Measurements from ENCODE around the gene CDH18. TPM values are rescaled to one million over a fixed set of nuclear protein-coding genes. Genes with fewer than 3 reads are reported as not detected.

Gene CDH18
- total RNA-seq, 1 experiment from 2014 or later = 0.86 TPM

GRCh38 chr5:19986806-19987205, 1.2 kb downstream of the CDH18 start:
- Histone ChIP-seq H3K9me3 (no peaks in the 10 kb centered on the region), H3K4me3 (ENCODE audit: low read depth, low read length) (no peak overlapping the region), H3K4me1 (no peaks in the 10 kb centered on the region), H3K27me3 (replicated peaks; ENCODE audit: control insufficient read depth, insufficient read depth, low read length) (no peaks in the 10 kb centered on the region), H3K36me3 (ENCODE audit: control insufficient read depth, insufficient read depth, low read length) (no peaks in the 10 kb centered on the region)
- H3K4me3 Mint-ChIP-seq (ENCODE audit: unreplicated experiment) = no peak overlapping the region
- POLR2A ChIA-PET = no interaction called here
- no TSS peak for BruUV-seq (replicated peaks)
- peaks cover 4% of the 10 kb centered on the region for H3K27me3 Mint-ChIP-seq (ENCODE audit: insufficient read depth, unreplicated experiment)
- no peaks in the 10 kb centered on the region for H3K9me3 Mint-ChIP-seq (ENCODE audit: unreplicated experiment)
- H3K4me1 Mint-ChIP-seq (ENCODE audit: low read depth, unreplicated experiment) = peaks cover 5% of the 10 kb centered on the region
- no peak for TF ChIP-seq CTCF (IDR thresholded peaks at IDR 0.05; ENCODE audit: insufficient read depth in 1 of 2, low read depth in 1 of 2, low read length in 1 of 2, severe bottlenecking in 1 of 2, unreplicated experiment in 1 of 2)
- CTCF ChIA-PET = no interaction called here
- no peak for DNase-seq
- intact Hi-C loops (cut with micrococcal nuclease; ENCODE audit: unreplicated experiment) = no loop called here
- no peak overlapping the region for H3K27ac Mint-ChIP-seq (ENCODE audit: unreplicated experiment)
- H3K36me3 Mint-ChIP-seq (ENCODE audit: insufficient read depth, unreplicated experiment) = no peaks in the 10 kb centered on the region

GRCh38 chr5:19986031-19986619, 1.9 kb downstream of the CDH18 start:
- POLR2A ChIA-PET = no interaction called here
- Mint-ChIP-seq H3K4me1 (ENCODE audit: low read depth, unreplicated experiment) (peaks cover 5% of the 10 kb centered on the region), H3K27ac (ENCODE audit: unreplicated experiment) (no peak overlapping the region), H3K36me3 (ENCODE audit: insufficient read depth, unreplicated experiment) (no peaks in the 10 kb centered on the region), H3K4me3 (ENCODE audit: unreplicated experiment) (no peak overlapping the region), H3K27me3 (ENCODE audit: insufficient read depth, unreplicated experiment) (peaks cover 4% of the 10 kb centered on the region), H3K9me3 (ENCODE audit: unreplicated experiment) (no peaks in the 10 kb centered on the region)
- H3K9me3 ChIP-seq = no peaks in the 10 kb centered on the region
- CTCF ChIA-PET = no interaction called here
- intact Hi-C loops (cut with micrococcal nuclease; ENCODE audit: unreplicated experiment) = no loop called here
- no peaks in the 10 kb centered on the region for H3K36me3 ChIP-seq (ENCODE audit: control insufficient read depth, insufficient read depth, low read length)
- no TSS peak for BruUV-seq (replicated peaks)
- H3K27me3 ChIP-seq (replicated peaks; ENCODE audit: control insufficient read depth, insufficient read depth, low read length) = no peaks in the 10 kb centered on the region
- no peaks in the 10 kb centered on the region for H3K4me1 ChIP-seq
- no peak for TF ChIP-seq CTCF (IDR thresholded peaks at IDR 0.05; ENCODE audit: insufficient read depth in 1 of 2, low read depth in 1 of 2, low read length in 1 of 2, severe bottlenecking in 1 of 2, unreplicated experiment in 1 of 2)
- no peak overlapping the region for H3K4me3 ChIP-seq (ENCODE audit: low read depth, low read length)
- DNase-seq = no peak

- CTCF ChIA-PET = no interaction called here
- intact Hi-C loops (cut with micrococcal nuclease; ENCODE audit: unreplicated experiment) = no loop called here
- Mint-ChIP-seq H3K4me3 (ENCODE audit: unreplicated experiment) (no peak overlapping the region), H3K27me3 (ENCODE audit: insufficient read depth, unreplicated experiment) (peaks cover 3% of the 10 kb centered on the region), H3K36me3 (ENCODE audit: insufficient read depth, unreplicated experiment) (no peaks in the 10 kb centered on the region), H3K27ac (ENCODE audit: unreplicated experiment) (no peak overlapping the region), H3K9me3 (ENCODE audit: unreplicated experiment) (no peaks in the 10 kb centered on the region), H3K4me1 (ENCODE audit: low read depth, unreplicated experiment) (no peaks in the 10 kb centered on the region)
- H3K4me3 ChIP-seq (ENCODE audit: low read depth, low read length) = no peak overlapping the region
- no peaks in the 10 kb centered on the region for H3K36me3 ChIP-seq (ENCODE audit: control insufficient read depth, insufficient read depth, low read length)
- no peaks in the 10 kb centered on the region for H3K9me3 ChIP-seq
- TF ChIP-seq CTCF (IDR thresholded peaks at IDR 0.05; ENCODE audit: insufficient read depth in 1 of 2, low read depth in 1 of 2, low read length in 1 of 2, severe bottlenecking in 1 of 2, unreplicated experiment in 1 of 2) = no peak
- no TSS peak for BruUV-seq (replicated peaks)
- H3K27me3 ChIP-seq (replicated peaks; ENCODE audit: control insufficient read depth, insufficient read depth, low read length) = no peaks in the 10 kb centered on the region
- no peaks in the 10 kb centered on the region for H3K4me1 ChIP-seq
- POLR2A ChIA-PET = no interaction called here
- no peak for DNase-seq
These were observed 9.5 kb downstream of the CDH18 start for GRCh38 chr5:19978476-19978875.
